Left ventricle myocardium inferior (tissue), 1 donor: Measurements from ENCODE around the gene DOCK3. TPM values are rescaled to one million over a fixed set of nuclear protein-coding genes. Genes with fewer than 3 reads are reported as not detected.

ENCODE experiments used
- DNase-seq: peaks from one replicate; pipeline ENCODE4 v3.0.0-alpha.2; 2020
- H3K27ac ChIP-seq: fragments of 200-600 bp; replicated peaks from 2 replicates; pipeline ENCODE4 v1.8.0; 2021
- H3K27me3 ChIP-seq: fragments of 200-600 bp; 2 replicates; pipeline ENCODE4 v1.8.0; 2021; ENCODE audit warnings: low read depth
- H3K36me3 ChIP-seq: fragments of 200-600 bp; 2 replicates; pipeline ENCODE4 v1.8.0; 2021
- H3K4me1 ChIP-seq: fragments of 200-600 bp; 2 replicates; pipeline ENCODE4 v1.8.0; 2021
- H3K4me3 ChIP-seq: fragments of 200-600 bp; 2 replicates; pipeline ENCODE4 v1.8.0; 2021; ENCODE audit warnings: mild to moderate bottlenecking, moderate library complexity
- H3K9me3 ChIP-seq: fragments of 200-600 bp; replicated peaks from 2 replicates; pipeline ENCODE4 v1.8.0; 2021
- CTCF ChIP-seq: fragments of 200-600 bp; IDR thresholded peaks from 2 replicates; pipeline ENCODE4 v1.8.0; 2021; ENCODE audit warnings: antibody characterized with exemption, mild to moderate bottlenecking, borderline replicate concordance
- intact Hi-C: fragments of 100-400 bp; cut with micrococcal nuclease; formaldehyde crosslinking; loops from one replicate; pipeline ENCODE4 v1.11.0; 2022
- total RNA-seq: library from RNA; stranded (reverse); fragmentation: NEBNext Ultra II Directional; extraction: Animal tissue kit (Norgen Biotek cat#: 25700); gene quantifications from one replicate; pipeline ENCODE4 v1.2.1, GENCODE V29; 2021
- donor health status: DM: no; HTN: yes; CAD: no; lungs with severe emphysema.

The DOCK3 gene
- total RNA-seq, 1 donor from 2014 or later, result 3.9 TPM

GRCh38 chr3:51355891-51356578, 681.3 kb downstream of the DOCK3 start:
- Histone ChIP-seq H3K4me3 (no peak overlapping the region), H3K36me3 (peaks cover 8% of the 10 kb centered on the region), H3K27me3 (no peaks in the 10 kb centered on the region), H3K4me1 (no peaks in the 10 kb centered on the region), H3K9me3 (no peaks in the 10 kb centered on the region), H3K27ac (no peak overlapping the region)
- intact Hi-C loops, result no loop called here
- no peak for TF ChIP-seq CTCF
- no peak for DNase-seq

GRCh38 chr3:51357856-51358255, 683.1 kb downstream of the DOCK3 start:
- intact Hi-C loops, result no loop called here
- peaks cover 13% of the 10 kb centered on the region for H3K36me3 ChIP-seq
- H3K4me1 ChIP-seq, result no peaks in the 10 kb centered on the region
- no peak for TF ChIP-seq CTCF
- DNase-seq, result no peak
- H3K27me3 ChIP-seq, result no peaks in the 10 kb centered on the region
- no peaks in the 10 kb centered on the region for H3K9me3 ChIP-seq
- no peak overlapping the region for H3K27ac ChIP-seq
- no peak overlapping the region for H3K4me3 ChIP-seq

GRCh38 chr3:51358981-51359380, 684.3 kb downstream of the DOCK3 start:
- Histone ChIP-seq H3K27me3 (no peaks in the 10 kb centered on the region), H3K4me1 (no peaks in the 10 kb centered on the region), H3K36me3 (peaks cover 15% of the 10 kb centered on the region), H3K9me3 (no peaks in the 10 kb centered on the region), H3K27ac (no peak overlapping the region), H3K4me3 (no peak overlapping the region)
- DNase-seq, result no peak
- intact Hi-C loops, result no loop called here
- TF ChIP-seq CTCF, result no peak

GRCh38 chr3:51360806-51361205, 686.1 kb downstream of the DOCK3 start:
- DNase-seq, result no peak
- intact Hi-C loops, result no loop called here
- Histone ChIP-seq H3K27me3 (no peaks in the 10 kb centered on the region), H3K9me3 (peaks cover 9% of the 10 kb centered on the region), H3K4me1 (no peaks in the 10 kb centered on the region), H3K27ac (no peak overlapping the region), H3K36me3 (peaks cover 15% of the 10 kb centered on the region), H3K4me3 (no peak overlapping the region)
- no peak for TF ChIP-seq CTCF

- Histone ChIP-seq H3K4me3 (no peak overlapping the region), H3K36me3 (peaks cover 15% of the 10 kb centered on the region), H3K9me3 (peaks cover 9% of the 10 kb centered on the region), H3K27me3 (no peaks in the 10 kb centered on the region), H3K4me1 (no peaks in the 10 kb centered on the region), H3K27ac (no peak overlapping the region)
- intact Hi-C loops, result no loop called here
- DNase-seq, result no peak
- no peak for TF ChIP-seq CTCF
Observed at GRCh38 chr3:51361746-51362145, 687.0 kb downstream of the DOCK3 start.
